Common myeloid progenitor, CD34-positive (primary cell): Measurements from ENCODE around the gene ABHD5. TPM values are rescaled to one million over a fixed set of nuclear protein-coding genes. Genes with fewer than 3 reads are reported as not detected.

ENCODE experiments used
- CTCF ChIA-PET: fragments of 350-600 bp; sonication (Branson Sonifier 250); formaldehyde crosslinking; loops from one replicate; lab custom pipeline; 2021; ENCODE audit warnings: antibody characterized with exemption; lab: Charles Lee
- POLR2A ChIA-PET: fragments of 350-600 bp; sonication (Branson Sonifier 250); formaldehyde crosslinking; loops from one replicate; lab custom pipeline; 2021; ENCODE audit warnings: antibody characterized with exemption; lab: Charles Lee
- DNase-seq, 3 donors: peaks; one replicate each; pipeline versions ENCODE4 v3.0.0 to v3.0.0-alpha.2; 2013
- H3K27ac ChIP-seq, 2 experiments: 1 replicate in 1 of 2; 2 replicates in 1 of 2; pipeline ENCODE4 v1.7.0; 2013; ENCODE audit warnings: inconsistent platforms in 2 of 2, low read length in 2 of 2, mild to moderate bottlenecking in 2 of 2, low read depth in 1 of 2, moderate library complexity in 1 of 2; ENCODE audit not compliant: severe bottlenecking in 2 of 2, insufficient read depth in 1 of 2, poor library complexity in 1 of 2
- H3K27me3 ChIP-seq, 5 experiments: replicated peaks in 2 of 5; 1 replicate in 3 of 5; 2 replicates in 2 of 5; pipeline versions ENCODE4 v1.6.1 to v1.7.0; 2013; ENCODE audit warnings: low read length in 4 of 5, mild to moderate bottlenecking in 2 of 5, moderate library complexity in 2 of 5, inconsistent platforms in 1 of 5; ENCODE audit not compliant: insufficient read depth in 5 of 5, control insufficient read depth in 4 of 5
- H3K36me3 ChIP-seq, 4 experiments: 1 replicate in 2 of 4; 2 replicates in 2 of 4; pipeline versions ENCODE4 v1.6.1 to v1.7.0; 2013; ENCODE audit warnings: low read length in 3 of 4, control low read depth in 1 of 4, mild to moderate bottlenecking in 1 of 4; ENCODE audit not compliant: control insufficient read depth in 4 of 4, insufficient read depth in 4 of 4
- H3K4me1 ChIP-seq, 4 experiments: 1 replicate in 3 of 4; 2 replicates in 1 of 4; pipeline versions ENCODE4 v1.6.1 to v1.7.1; 2013; ENCODE audit warnings: low read length in 3 of 4, mild to moderate bottlenecking in 3 of 4, control low read depth in 1 of 4, inconsistent platforms in 1 of 4, moderate library complexity in 1 of 4; ENCODE audit not compliant: control insufficient read depth in 4 of 4, insufficient read depth in 4 of 4; ENCODE audit errors: control extremely low read depth in 1 of 4
- H3K4me3 ChIP-seq, 7 experiments: 1 replicate in 4 of 7; 2 replicates in 3 of 7; pipeline versions ENCODE4 v1.5.1 to v1.7.0; 2013; ENCODE audit warnings: mild to moderate bottlenecking in 7 of 7, low read length in 6 of 7, moderate library complexity in 6 of 7, inconsistent platforms in 2 of 7, low read depth in 2 of 7, control low read depth in 1 of 7; ENCODE audit not compliant: insufficient read depth in 4 of 7, control insufficient read depth in 1 of 7; ENCODE audit errors: extremely low read depth in 1 of 7
- H3K9me3 ChIP-seq, 5 experiments: 1 replicate in 4 of 5; 2 replicates in 1 of 5; pipeline versions ENCODE4 v1.6.1 to v1.7.1; 2013; ENCODE audit warnings: low read length in 4 of 5, mild to moderate bottlenecking in 2 of 5, inconsistent platforms in 1 of 5, low read depth in 1 of 5, moderate library complexity in 1 of 5; ENCODE audit not compliant: control insufficient read depth in 4 of 5, insufficient read depth in 2 of 5; ENCODE audit errors: control extremely low read depth in 1 of 5
- WGBS: methylation state at CpG from one replicate; pipeline ENCODE4 v1.1.5; 2013; ENCODE audit not compliant: insufficient coverage; 5-methylcytosine and 5-hydroxymethylcytosine counted together
- polyA plus RNA-seq: library from polyadenylated mRNA; unstranded; fragments of 120-200 nt; gene quantifications from one replicate; pipeline ENCODE4 v1.2.1, GENCODE V29; 2013

The ABHD5 gene
- 9.7 TPM for polyA plus RNA-seq

DNA sequence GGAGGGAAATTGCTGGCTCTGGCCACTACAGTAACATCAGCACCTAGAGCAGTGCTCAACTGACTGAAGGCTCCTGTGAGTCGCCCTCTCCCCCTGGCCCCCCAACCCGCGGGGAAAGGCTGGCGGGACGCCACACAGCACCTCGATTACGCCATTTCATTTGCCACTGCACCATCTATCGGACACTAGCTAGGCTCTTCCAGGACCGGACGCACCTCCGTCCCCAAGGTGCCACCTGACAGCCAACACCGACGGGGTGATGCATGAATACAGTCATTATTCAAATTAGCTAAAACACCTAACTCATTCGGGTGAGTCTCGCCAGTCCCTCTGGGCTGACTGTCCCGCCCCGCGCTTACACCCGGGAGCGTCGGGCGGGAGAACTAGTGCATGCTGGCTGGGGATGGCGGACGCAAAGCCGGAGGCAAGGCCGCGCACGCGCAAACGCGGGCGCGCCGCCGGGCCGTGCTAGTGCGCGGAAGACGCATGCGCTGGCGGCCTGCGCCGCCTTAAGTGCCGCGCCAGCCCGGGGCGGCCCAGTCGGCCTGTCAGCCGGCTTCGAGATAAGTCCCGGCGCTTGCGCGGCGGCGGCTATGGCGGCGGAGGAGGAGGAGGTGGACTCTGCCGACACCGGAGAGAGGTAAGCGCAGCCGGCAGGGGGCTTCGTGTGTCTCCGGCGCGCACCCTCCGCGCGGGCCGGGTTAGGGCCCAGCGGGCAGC, at the start of gene ABHD5:
Gene ABHD5, plus strand, starts transcription at position 539 of the 720 bp plus-strand sequence. Its CDS starts 55 bp downstream, at position 594.
- Histone ChIP-seq H3K9me3 (no peaks in the 10 kb centered on the region), H3K27me3 (no peaks in the 10 kb centered on the region), H3K4me1 (peaks cover 2 to 20% (median 13%) of the 10 kb centered on the region in 4 experiments), H3K27ac (peak within 1 kb of the TSS; percentile 41 to 79), H3K36me3 (no peaks in the 10 kb centered on the region), H3K4me3 (peak within 1 kb of the TSS; percentile 65 to 94 (median 79))
- DNase-seq: peak; percentile 97 to 98 (median 98)
- under 1% methylated on average over 69 of the region's 71 CpGs for WGBS
- ChIA-PET POLR2A (interaction anchor here (0.5 to 1.1 kb wide), 3 partner anchors 11 to 52 kb away, joined by 3 read pairs; no protein-coding TSS in a partner anchor), CTCF (interaction anchor here (0.9 kb wide), 1 partner anchor 26 kb away, joined by 3 read pairs; no protein-coding TSS in a partner anchor)

- H3K4me3 ChIP-seq: no peak overlapping the region
- no peaks in the 10 kb centered on the region for H3K9me3 ChIP-seq
- POLR2A ChIA-PET: no interaction called here
- CTCF ChIA-PET: no interaction called here
- no peaks in the 10 kb centered on the region for H3K27me3 ChIP-seq
- peaks cover 4 to 8% (median 6%) of the 10 kb centered on the region in 4 experiments for H3K4me1 ChIP-seq
- no CpG with 5 or more reads among the region's 4 CpGs for WGBS
- no peak for DNase-seq
- H3K36me3 ChIP-seq: no peaks in the 10 kb centered on the region
- H3K27ac ChIP-seq: no peak overlapping the region
Observed at GRCh38 chr3:43641306-43642114, 49.2 kb upstream of the ABHD5 start.

GRCh38 chr3:43644443-43644842, 46.3 kb upstream of the ABHD5 start:
- Histone ChIP-seq H3K4me3 (no peak overlapping the region), H3K4me1 (no peaks in the 10 kb centered on the region), H3K36me3 (no peaks in the 10 kb centered on the region), H3K27ac (no peak overlapping the region), H3K9me3 (no peaks in the 10 kb centered on the region), H3K27me3 (no peaks in the 10 kb centered on the region)
- ChIA-PET CTCF (no interaction called here), POLR2A (no interaction called here)
- no peak for DNase-seq
- whole genome bisulfite sequencing: 100% methylated on average over 2 of the region's 2 CpGs

- Histone ChIP-seq H3K27ac (no peak overlapping the region), H3K4me3 (no peak overlapping the region), H3K4me1 (no peaks in the 10 kb centered on the region), H3K36me3 (no peaks in the 10 kb centered on the region), H3K9me3 (no peaks in the 10 kb centered on the region), H3K27me3 (no peaks in the 10 kb centered on the region)
- ChIA-PET CTCF (no interaction called here), POLR2A (no interaction called here)
- no peak for DNase-seq
- 100% methylated on average over 2 of the region's 6 CpGs for WGBS
Observed at GRCh38 chr3:43647331-43648166, 43.2 kb upstream of the ABHD5 start.

DNA sequence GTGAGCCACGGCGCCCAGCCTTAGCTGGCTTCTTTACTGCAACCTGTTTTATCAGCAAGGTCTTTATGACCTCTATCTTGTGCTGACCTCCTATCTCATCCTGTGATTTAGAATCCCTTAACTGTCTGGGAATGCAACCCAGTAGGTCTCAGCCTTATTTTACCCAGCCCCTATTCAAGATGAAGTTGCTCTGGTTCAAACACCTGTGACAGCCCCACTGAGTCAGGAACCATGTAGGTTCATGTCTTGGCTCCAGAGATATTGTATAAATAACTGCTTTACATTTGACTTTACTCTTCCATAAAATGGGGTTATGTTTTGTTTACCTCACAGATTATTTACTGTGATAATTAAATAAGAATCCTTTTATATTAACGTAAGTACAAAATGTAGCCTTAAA, 41.8 kb upstream of the ABHD5 start:
- Histone ChIP-seq H3K4me3 (no peak overlapping the region), H3K27me3 (no peaks in the 10 kb centered on the region), H3K27ac (no peak overlapping the region), H3K4me1 (no peaks in the 10 kb centered on the region), H3K9me3 (no peaks in the 10 kb centered on the region), H3K36me3 (no peaks in the 10 kb centered on the region)
- 100% methylated on average over 2 of the region's 3 CpGs for WGBS
- CTCF ChIA-PET: no interaction called here
- no peak for DNase-seq
- POLR2A ChIA-PET: interaction anchor here (0.6 kb wide), 1 partner anchor 1674 kb away, joined by 9 read pairs; no protein-coding TSS in a partner anchor

GRCh38 chr3:43649365-43649968, 41.3 kb upstream of the ABHD5 start:
- no peaks in the 10 kb centered on the region for H3K27me3 ChIP-seq
- H3K4me1 ChIP-seq: no peaks in the 10 kb centered on the region
- H3K27ac ChIP-seq: no peak overlapping the region
- no peaks in the 10 kb centered on the region for H3K9me3 ChIP-seq
- DNase-seq: peak in 2 of 3 donors; percentile 6 to 18
- POLR2A ChIA-PET: no interaction called here
- 91% methylated on average over 6 of the region's 6 CpGs for WGBS
- no peaks in the 10 kb centered on the region for H3K36me3 ChIP-seq
- CTCF ChIA-PET: no interaction called here
- peak overlapping the region in 4 of 7 experiments; percentile 20 to 61 (median 28) for H3K4me3 ChIP-seq
